ENCODE data around the gene ACTN4.

The ACTN4 gene

DNA sequence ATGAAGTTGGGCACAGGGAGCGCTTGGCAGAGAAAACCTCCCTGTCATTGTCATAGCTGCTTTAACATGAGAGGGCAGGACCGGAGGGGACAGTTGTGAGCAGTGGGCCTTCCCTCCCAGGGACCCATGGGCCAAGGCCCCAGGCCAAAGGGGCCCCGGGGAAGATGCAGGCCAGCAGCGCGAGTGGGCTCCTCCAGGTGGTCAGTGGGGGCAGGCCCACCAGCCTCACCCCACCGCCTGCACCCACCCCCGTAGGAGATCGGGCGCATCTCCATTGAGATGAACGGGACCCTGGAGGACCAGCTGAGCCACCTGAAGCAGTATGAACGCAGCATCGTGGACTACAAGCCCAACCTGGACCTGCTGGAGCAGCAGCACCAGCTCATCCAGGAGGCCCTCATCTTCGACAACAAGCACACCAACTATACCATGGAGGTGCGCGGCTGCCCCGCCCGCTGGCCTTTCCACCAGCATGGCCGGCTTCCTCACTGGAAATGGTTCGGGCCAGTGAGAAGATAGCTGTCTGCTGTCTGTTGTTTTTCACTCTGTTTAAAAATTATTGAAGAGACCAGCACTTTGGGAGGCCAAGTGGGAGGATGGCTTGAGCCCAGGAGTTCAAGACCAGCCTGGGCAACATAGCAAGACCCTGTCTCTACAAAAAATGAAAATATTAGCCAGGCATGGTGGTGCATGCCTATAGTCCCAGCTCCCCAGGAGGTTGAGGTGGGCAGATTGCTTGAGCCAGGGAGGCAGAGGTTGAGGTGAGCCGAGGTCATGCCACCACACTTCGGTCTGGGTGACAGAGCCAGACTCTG is 78.2 kb downstream of the ACTN4 start:
- DNase-seq (ENCODE audit: low read depth): no peak

DNA sequence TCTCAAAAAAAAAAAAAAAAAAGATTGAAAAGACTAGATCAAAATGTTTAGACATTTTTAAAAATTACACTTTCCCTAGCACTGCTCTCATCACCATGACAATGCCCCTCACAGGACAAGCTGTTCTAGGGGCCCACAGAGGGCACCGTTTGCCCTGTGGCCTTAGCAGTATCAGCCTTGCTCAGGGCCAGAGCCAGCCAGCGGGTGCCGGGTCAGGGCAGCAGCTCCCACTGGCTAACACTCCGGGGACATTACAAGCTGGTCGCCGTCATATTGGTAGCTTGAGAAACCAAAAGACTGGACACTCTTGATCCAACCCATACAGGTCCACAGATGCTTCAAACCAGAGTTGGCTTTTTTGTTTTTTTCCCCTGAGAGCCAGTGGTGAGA is 78.8 kb downstream of the ACTN4 start:
- no peak for DNase-seq (ENCODE audit: low read depth)

DNA sequence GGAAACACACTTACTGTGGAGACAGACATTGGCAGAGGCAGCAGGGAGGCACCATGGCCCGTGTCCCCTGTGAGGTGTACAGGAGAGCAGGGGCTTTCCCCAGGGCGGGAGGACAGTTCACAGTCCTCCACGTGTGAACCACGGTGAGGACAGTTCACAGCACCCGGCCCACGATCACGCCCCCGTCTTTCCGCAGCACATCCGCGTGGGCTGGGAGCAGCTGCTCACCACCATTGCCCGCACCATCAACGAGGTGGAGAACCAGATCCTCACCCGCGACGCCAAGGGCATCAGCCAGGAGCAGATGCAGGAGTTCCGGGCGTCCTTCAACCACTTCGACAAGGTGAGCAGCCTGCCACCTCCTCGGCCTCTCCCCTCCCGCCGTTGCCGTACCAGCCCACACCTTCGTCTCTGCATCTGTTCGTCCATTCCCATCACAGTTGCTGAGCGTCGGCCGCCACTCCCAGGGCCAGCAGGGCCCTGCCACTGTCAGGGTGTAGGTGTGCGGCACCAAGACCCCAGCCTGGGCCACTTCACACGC is 79.4 kb downstream of the ACTN4 start:
- DNase-seq (ENCODE audit: low read depth): no peak

DNA sequence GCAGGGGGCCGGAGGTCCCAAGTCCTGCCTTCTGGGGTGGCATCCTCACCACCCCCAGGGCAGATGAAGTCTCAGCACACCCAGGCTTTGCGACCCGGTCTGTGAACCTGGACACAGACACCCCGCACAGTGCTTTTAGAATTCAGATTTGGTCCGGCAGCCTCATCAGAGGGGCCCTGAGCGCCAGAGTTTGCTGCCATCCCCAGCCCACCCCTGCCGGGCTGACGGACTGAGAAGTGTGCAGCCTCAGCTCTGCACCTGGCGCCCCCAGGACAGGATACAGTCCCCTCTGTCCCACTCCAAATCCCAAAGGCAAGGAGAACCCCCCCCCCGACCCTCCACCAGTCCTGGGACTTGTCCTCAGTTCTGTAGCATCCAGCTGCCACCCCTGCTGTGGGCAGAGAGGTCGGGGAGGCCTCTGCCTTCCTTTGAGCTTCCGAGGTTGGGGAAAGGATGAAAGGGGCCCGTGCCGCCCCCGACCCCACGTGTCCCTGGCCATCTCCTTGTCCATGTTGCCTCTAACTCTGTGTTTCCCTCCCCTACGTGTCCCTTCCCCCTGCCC is 79.9 kb downstream of the ACTN4 start:
- no peak for DNase-seq (ENCODE audit: low read depth)

DNA sequence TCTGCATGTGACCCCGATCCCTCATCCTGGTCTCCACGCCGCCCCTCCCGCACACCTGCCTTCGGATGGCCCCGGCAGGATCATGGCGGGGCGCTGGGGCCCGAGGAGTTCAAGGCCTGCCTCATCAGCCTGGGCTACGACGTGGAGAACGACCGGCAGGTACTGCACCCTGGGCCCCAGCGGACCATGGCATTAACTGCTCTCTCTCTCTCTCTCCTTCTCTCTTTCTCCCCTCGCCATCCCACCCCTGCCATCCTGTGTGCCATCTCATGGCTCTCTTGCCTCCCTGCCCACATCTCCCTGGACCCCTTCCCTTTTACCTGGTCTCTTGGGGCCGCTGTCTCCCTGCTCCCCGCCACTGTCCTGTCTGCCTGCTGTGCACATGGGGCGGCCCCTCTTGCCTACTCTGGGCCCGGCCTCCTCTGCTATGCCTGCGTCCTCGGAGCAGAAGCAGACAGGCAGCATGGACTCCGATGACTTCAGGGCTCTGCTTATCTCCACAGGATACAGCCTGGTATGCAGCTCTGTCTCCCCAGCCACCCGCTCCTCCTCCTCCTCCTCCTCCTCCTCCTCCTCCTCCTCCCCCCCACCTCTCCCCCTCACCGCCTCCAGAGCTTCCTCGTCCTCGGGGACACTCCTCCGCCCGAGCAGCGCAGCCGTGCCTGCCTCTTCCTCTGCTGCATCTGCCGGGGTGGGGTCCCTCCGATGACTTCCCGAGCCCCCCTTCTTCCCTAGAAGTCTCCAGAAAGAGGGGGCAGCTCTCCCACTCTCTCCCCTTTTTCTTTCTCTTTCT is 80.6 kb downstream of the ACTN4 start:
- no peak for DNase-seq (ENCODE audit: low read depth)

DNA sequence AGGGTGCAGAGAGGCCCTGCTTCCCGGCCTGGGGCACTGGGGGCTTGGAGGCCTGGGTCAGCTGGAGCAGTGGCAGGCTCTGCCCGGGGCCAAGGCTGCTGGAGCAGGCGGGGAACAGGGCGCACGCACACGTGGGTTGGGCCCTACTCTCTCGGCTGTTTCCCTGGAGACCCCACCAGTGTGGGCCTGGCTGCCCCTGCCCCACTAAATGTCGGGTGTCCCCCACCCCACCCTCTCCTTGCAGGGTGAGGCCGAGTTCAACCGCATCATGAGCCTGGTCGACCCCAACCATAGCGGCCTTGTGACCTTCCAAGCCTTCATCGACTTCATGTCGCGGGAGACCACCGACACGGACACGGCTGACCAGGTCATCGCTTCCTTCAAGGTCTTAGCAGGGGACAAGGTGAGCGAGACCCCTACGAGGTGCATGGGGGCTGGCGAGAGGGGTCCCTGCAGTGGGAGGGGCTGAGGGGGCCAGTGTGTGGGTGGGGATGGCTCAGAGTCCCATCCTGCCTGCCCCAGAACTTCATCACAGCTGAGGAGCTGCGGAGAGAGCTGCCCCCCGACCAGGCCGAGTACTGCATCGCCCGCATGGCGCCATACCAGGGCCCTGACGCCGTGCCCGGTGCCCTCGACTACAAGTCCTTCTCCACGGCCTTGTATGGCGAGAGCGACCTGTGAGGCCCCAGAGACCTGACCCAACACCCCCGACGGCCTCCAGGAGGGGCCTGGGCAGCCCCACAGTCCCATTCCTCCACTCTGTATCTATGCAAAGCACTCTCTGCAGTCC is 81.5 kb downstream of the ACTN4 start:
- DNase-seq (ENCODE audit: low read depth): no peak

DNA sequence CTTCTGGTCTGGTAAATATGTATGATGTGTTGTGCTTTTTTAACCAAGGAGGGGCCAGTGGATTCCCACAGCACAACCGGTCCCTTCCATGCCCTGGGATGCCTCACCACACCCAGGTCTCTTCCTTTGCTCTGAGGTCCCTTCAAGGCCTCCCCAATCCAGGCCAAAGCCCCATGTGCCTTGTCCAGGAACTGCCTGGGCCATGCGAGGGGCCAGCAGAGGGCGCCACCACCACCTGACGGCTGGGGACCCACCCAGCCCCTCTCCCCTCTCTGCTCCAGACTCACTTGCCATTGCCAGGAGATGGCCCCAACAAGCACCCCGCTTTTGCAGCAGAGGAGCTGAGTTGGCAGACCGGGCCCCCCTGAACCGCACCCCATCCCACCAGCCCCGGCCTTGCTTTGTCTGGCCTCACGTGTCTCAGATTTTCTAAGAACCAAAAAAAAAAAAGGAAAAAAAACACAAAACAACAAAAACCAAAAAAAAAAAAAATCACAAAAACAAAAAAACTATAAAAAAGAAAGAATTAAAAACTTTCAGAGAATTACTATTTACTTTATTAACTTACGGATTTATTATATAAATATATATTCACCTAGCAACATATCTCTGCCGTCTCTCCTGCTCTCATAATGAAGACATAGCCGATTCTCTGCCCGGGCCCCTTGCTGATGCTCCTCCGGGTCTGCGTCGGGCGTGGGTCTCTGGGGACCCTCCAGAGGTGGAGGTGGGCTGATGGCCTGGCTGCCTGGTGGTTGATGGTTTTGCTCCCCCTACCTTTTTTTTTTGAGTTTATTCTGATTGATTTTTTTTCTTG is 82.4 kb downstream of the ACTN4 start:
- DNase-seq (ENCODE audit: low read depth): no peak

DNA sequence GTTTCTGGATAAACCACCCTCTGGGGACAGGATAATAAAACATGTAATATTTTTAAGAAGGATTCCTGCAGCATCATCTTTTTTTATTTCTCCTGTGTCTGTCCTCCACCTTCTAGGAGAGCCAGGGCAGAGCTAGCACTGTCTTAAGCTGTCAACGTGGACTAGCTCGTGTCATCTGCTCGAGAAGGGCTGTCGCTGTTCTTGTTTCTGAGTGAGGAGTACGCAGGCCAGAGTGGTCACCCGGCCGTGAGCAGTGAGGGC is 83.0 kb downstream of the ACTN4 start:
- no peak for DNase-seq (ENCODE audit: low read depth)

DNA sequence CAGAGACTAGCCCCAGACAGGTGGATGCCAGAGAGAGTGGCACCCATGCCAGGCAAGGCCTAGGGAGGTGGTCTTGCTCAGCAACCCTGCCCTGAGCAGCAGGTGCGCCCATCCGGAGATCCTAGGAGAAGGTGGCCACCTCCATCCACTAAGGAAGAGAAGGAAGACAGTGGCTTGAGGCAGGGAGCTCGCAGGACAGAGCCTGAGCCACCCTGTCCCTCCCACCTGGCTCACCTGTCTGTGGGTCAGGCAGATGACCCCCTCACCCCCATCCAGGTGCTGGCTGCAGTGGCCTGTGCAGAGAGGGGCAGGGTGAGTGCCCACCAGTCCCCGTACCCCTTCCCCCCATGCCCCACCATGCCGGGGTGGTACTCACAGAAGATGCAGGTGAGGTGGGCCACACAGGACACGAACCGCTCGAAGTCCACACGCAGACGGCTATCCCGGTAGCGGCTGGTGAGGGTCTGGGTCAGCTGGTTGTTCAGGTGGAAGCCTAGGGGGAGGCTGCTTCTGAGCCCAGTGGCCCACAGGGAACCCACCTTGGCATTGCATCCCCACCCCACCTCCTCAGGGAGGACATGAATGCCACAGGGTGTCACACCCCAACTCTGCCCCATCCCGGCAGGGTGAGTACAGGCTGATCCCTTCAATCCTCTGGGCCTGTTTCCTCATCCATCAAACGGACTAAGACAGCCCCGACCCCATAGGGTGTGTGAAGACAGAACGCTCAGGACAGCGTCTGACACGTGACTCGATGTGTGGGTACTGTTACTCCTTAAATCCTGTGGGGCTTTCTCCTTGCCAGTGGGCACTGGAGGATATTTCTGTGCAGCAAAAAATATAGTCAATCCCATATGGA is 83.5 kb downstream of the ACTN4 start:
- DNase-seq (ENCODE audit: low read depth): no peak

DNA sequence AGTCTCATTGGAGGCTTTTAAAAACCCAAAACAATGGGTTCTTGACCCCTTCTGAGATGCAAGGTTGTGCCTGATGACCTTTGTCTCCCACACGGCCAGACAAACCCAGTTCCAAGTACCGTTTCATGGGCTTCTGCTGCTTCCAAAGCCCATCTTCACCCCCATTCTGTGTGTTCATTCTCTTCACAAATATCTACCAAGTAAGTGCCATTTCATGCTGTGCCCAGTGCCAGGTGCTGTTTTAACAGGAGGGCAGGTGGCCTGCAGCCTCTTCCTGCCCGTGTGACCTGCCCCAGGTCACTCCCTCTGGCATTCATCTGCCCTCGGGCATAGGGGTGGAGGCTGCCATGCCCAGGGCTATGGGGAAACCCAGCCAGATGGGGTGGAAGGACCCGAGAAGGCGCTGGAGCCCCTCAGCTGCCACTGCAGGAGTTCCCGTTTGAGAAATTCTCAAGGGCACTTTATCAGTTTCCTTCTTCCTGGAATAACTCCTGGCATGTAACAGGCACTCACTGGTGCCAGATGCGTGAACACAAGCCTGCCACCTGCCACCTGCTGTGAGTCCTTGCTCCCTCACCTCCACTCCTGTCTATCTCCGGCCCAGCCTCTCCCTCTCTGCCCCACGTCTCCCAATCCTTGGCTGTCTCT is 84.3 kb downstream of the ACTN4 start:
- no peak for DNase-seq (ENCODE audit: low read depth)

DNA sequence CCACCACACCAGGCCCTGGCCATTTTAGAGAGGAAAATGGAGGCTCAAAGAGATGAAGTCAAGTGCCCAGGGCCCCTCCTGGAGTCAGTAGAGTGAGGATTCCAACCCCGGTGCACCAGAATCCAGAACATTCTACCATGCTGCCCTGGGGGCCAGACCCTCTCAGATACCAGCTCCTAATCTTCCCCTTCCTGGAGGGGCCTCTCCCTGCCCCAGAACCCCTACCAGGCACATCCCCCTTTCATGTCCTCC is 85.7 kb downstream of the ACTN4 start:
- DNase-seq (ENCODE audit: low read depth): no peak

DNA sequence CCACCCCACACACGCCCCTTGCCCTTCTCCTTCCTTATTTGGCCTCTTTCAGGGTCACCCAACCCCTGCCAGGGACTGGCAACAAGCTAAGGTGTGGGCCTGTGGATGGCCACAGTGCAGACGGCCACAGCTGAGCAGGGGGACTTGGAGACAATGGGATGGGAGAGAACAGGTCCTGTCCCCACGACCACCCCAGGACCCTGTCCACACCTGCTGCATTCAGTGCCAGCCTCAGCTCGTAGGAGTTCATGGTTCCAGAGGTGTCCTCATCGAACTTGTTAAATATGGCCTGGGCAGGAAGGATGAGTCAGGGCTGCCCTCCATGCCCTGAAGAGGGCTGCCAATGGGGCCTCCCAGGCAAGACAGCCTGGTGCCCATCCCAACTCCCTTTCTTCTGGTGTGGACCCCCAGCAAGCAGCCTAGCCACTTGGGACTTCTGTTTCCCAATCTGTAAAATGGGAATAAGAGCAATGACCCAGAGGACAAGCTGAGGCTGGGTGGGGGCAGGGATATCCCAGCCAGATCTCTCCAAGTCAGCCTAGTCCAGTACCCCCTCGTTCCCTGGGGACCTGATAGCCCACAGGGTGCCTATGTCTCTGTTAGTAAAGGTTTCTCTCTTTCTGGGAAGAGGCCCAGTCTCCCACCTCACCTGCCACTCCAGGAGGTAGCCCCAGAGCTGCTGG is 86.2 kb downstream of the ACTN4 start:
- DNase-seq (ENCODE audit: low read depth): no peak

DNA sequence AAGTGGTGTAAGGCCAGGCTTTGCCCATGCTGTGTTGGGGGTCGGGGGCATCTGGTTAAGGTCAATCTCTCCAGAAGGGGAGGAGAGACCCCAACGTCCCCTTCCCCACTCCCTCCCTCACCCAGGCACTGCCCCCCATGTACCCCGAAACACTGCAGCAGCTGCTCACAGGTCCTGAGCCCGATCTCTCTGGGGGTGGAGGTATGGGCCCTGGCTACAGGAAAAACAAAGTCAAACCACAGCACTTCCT is 86.7 kb downstream of the ACTN4 start:
- DNase-seq (ENCODE audit: low read depth): no peak

DNA sequence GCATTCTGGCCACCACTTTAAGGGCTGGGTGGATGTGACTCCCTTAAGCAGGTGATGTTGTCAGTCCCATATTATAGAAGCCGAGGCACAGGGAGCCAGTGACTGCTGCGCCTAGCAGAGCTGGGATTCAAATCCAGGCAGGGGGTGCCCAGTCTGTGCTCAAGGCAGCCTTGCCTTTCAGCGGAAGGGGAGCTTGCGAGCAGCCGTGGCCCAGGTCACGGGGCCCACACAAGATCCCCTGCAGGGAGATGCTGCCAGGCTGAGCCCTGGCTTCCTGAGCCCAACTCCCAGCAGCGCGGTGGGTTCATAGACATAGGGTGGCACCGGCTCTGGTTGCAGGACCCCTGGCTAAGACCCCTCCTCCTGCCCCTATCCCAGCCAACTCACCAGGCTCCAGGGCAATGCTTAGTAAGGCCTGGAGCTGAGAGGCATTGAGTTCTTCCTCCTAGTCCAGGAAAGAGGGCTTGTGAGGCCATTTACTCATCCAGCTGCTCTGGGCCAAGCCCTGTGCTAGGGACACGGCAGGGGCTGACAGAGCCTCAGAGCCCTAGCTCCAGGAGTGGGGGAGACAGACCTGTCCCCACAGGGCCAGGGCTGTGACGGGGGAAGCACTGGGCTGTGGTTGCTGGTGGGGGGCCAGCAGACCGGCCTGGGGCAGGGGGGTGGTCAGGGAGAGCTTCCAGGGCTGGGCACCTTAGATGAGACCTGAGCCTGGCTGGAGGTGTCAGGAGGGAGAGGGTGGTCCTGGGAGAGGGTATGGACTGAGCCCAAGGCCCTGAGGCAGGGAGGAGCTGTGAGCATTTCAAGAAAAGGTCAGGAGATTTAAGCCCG is 87.2 kb downstream of the ACTN4 start:
- no peak for DNase-seq (ENCODE audit: low read depth)

DNA sequence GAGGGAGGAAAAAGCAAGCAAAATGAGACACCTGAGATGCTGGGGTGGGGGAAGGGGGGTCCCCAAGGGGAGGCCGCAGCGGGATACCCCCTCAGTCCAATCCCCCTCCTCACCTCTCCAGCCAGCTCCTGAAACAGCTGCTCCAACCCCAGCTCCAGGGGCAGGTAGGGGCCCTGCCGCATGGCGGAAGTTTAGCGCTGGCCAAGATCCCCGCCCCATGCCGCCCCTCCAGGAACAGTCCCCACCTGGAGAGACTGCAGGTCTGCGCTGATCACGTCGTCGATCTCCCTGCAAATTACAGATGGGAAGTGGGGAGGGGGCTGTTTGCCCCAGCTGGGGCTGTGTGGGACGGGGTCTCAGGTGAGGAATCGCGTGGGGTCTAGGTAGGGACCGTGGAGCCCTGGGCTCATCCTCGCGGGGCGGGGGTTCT is 87.8 kb downstream of the ACTN4 start:
- DNase-seq (ENCODE audit: low read depth): no peak

DNA sequence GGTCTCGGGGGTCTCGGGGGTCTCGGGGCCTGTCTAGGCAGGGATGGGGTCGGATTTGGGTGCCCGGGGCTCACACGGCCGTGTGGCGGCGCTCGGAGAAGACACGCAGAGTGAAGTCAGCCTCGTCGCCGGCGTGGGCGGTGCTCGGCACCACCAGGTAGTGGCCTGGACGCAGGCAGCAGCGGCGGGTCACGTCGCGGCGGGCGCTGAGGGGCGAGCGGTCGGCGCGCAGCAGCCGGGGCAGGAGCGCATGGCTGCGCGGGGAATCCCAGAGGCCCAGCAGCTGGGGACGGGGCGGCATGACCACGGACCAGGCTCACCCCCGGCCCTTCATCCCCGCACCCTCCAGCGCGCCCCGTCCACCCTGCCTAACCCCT is 88.6 kb downstream of the ACTN4 start:
- no peak for DNase-seq (ENCODE audit: low read depth)

DNA sequence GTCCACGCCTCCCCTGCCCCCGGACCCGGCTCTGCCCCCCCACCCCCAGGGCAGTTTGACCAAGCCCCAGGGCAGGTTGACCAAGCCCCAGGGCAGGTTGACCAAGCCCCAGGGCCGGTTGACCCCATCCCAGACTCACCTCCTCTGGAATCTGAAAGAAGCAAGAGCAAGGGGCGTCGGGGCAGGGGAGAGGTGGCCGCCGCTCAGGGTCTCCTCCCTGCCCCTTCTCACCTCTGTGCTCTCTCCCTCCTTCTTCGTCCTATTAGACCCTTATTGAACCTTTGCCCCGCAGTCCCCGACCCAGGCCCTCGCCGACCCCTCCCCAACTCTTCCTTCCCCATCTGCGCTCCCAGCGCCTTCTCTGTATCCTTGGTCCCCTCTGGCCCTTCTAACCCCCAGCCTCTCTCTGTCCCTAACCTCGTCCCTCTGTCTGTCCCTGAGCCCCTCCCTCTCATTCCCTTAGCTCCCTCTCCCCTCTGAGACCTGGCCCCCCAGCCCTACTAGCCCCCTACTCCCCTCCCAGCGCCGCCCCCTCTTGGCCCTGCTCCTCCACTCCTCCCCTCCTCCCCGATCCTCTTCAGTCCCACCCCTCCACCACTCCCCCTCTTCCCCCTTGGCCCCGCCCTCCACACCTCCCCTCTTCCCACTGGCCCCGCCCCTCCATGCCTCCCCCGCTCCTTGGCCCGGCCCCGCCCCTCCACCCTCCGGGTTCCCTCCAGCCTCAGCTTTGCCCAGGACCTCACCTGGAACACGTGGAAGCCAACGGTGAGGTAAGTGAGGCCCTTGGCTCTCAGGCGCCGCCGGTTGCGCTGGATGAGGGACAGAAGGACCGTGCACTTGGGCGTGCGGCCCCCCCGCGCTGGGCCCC is 89.2 kb downstream of the ACTN4 start:
- no peak for DNase-seq (ENCODE audit: low read depth)

DNA sequence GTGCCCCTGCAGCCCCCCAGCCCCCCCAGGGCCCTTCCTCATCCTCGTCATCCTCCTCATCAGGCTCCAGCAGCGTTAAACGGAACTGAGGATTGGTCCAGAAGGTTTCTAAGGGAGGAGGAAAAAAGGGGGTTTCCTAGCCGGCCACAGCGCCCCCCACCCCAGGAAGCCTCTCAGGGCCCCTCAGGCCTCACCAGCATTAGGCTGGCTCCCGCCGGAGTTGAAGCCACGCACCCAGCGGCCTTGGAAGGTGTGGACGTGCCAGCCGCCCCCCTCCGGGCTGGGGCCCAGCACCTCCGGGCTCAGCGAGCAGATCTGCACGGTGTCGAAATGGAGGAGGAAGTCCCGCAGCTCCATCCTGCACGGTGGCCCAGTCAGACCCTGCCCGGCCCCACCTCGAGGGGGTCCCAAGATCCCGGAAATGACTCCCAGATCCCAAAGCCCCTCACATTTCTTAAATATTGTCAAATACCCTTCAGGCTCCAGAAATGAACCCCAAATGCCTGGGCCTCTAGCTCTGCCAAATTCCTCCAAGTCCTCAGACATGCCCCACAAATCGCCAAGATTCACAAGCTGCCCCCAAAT is 89.9 kb downstream of the ACTN4 start:
- DNase-seq (ENCODE audit: low read depth): no peak
